MM.1S (cell line): ENCODE data around the gene MYLK4.

ENCODE experiments used
- DNase-seq: peaks from one replicate; pipeline ENCODE4 v3.0.0-alpha.2; 2015
- H2AFZ ChIP-seq: fragments of 300-600 bp; sonication (generic); 2 replicates; pipeline ENCODE4 v1.6.0; 2016; ENCODE audit warnings: antibody characterized with exemption, low read length
- H3F3A ChIP-seq: fragments of 300-600 bp; sonication (generic); 2 replicates; pipeline ENCODE4 v1.6.1; 2016; ENCODE audit warnings: mild to moderate bottlenecking, antibody characterized with exemption, low read length, moderate library complexity, mixed read lengths; ENCODE audit not compliant: insufficient read depth
- H3K27ac ChIP-seq: fragments of 300-600 bp; sonication (generic); 2 replicates; pipeline ENCODE4 v1.5.1; 2016; ENCODE audit warnings: mild to moderate bottlenecking, low read length
- H3K27me3 ChIP-seq: fragments of 300-600 bp; sonication (generic); replicated peaks from 2 replicates; pipeline ENCODE4 v1.6.0; 2016; ENCODE audit warnings: low read length; ENCODE audit not compliant: insufficient read depth
- H3K36me3 ChIP-seq: fragments of 300-600 bp; sonication (generic); replicated peaks from 2 replicates; pipeline ENCODE4 v1.6.1; 2016; ENCODE audit warnings: mild to moderate bottlenecking, low read length, mixed read lengths; ENCODE audit not compliant: insufficient read depth
- H3K4me1 ChIP-seq: fragments of 300-600 bp; sonication (generic); 2 replicates; pipeline ENCODE4 v1.6.1; 2016; ENCODE audit warnings: low read length, mixed read lengths
- H3K4me2 ChIP-seq: fragments of 300-600 bp; sonication (generic); 2 replicates; pipeline ENCODE4 v1.6.0; 2016; ENCODE audit warnings: low read depth, low read length
- H3K4me3 ChIP-seq: fragments of 300-600 bp; sonication (generic); 2 replicates; pipeline ENCODE4 v1.5.1; 2016; ENCODE audit warnings: low read length, mixed read lengths
- H3K79me2 ChIP-seq: fragments of 300-600 bp; sonication (generic); 2 replicates; pipeline ENCODE4 v1.6.1; 2016; ENCODE audit warnings: mixed run types, low read length, mixed read lengths
- H3K9ac ChIP-seq: fragments of 300-600 bp; sonication (generic); 2 replicates; pipeline ENCODE4 v1.6.1; 2016; ENCODE audit warnings: low read length, mixed read lengths
- H3K9me2 ChIP-seq: fragments of 300-600 bp; sonication (generic); replicated peaks from 2 replicates; pipeline ENCODE4 v1.6.1; 2016; ENCODE audit warnings: mild to moderate bottlenecking, low read length, mixed read lengths; ENCODE audit not compliant: insufficient read depth
- H3K9me3 ChIP-seq: fragments of 300-600 bp; sonication (generic); replicated peaks from 2 replicates; pipeline ENCODE4 v1.6.1; 2016; ENCODE audit warnings: mild to moderate bottlenecking, low read length, mixed read lengths; ENCODE audit not compliant: insufficient read depth
- H4K20me1 ChIP-seq: fragments of 300-600 bp; sonication (generic); 2 replicates; pipeline ENCODE4 v1.6.1; 2016; ENCODE audit warnings: mild to moderate bottlenecking, low read length, moderate library complexity, mixed read lengths; ENCODE audit not compliant: insufficient read depth
- EZH2 ChIP-seq: fragments of 300-600 bp; sonication (generic); optimal IDR thresholded peaks from 2 replicates; pipeline ENCODE3; 2017; ENCODE audit warnings: low read depth, mild to moderate bottlenecking, antibody characterized with exemption, low read length, mixed read lengths
- EZH2phosphoT487 ChIP-seq: fragments of 300-600 bp; sonication (generic); IDR thresholded peaks from 2 replicates; pipeline ENCODE4 v1.6.1; 2018; ENCODE audit warnings: antibody characterized with exemption, low read length
- TF ChIP-seq, protein P1 (sequence below): fragments of 300-600 bp; sonication (generic); IDR thresholded peaks from 2 replicates; pipeline ENCODE4 v1.5.1; 2016; ENCODE audit warnings: antibody characterized with exemption, low read length, mixed read lengths

Gene MYLK4

DNA sequence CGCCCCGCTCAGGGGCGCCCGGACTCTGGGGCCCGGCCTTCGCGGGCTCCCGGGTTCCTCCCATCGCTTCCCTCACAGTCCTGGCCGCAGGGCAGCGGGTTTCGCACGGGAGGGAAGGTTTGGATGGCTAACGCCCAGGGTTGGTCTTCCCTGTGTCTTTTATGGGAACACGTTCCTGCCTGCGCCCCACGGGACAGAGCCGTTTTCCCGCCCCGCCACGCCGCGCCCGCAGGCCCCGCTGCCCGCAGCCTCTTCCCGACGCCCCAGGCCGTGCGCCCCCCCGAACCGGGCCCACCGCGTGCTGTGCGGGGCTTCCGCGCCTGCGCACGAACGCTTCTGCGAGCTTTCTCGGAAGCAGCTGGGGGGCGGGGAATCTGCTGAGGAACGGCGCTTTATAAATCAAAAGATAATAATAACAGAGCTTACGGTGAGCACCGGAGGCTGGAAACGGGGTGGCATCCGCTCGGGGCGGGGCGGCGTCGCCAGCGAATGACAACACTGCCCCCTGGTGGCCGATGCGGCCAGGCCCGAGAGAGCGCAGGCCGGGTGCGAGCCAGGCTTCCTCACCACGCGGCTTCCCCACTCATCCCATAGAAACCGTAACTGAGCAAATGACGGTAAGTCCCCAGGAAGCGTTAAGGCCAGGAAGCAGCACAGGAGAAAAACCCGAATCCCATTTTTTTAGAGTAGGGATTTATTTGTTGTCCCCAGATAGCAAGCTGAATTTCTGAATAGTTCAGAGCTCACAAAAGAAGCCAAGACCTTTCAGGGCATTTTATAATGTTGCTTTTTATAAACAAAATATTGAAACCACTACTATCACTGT is 116.4 kb downstream of the MYLK4 start:
- H3K9ac ChIP-seq, result no peak overlapping the region
- peaks cover 97% of the 10 kb centered on the region for H3K27me3 ChIP-seq
- TF ChIP-seq, protein P1, sequence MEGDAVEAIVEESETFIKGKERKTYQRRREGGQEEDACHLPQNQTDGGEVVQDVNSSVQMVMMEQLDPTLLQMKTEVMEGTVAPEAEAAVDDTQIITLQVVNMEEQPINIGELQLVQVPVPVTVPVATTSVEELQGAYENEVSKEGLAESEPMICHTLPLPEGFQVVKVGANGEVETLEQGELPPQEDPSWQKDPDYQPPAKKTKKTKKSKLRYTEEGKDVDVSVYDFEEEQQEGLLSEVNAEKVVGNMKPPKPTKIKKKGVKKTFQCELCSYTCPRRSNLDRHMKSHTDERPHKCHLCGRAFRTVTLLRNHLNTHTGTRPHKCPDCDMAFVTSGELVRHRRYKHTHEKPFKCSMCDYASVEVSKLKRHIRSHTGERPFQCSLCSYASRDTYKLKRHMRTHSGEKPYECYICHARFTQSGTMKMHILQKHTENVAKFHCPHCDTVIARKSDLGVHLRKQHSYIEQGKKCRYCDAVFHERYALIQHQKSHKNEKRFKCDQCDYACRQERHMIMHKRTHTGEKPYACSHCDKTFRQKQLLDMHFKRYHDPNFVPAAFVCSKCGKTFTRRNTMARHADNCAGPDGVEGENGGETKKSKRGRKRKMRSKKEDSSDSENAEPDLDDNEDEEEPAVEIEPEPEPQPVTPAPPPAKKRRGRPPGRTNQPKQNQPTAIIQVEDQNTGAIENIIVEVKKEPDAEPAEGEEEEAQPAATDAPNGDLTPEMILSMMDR, result peak; percentile 96
- no peak for TF ChIP-seq EZH2
- H3K27ac ChIP-seq, result no peak overlapping the region
- peaks cover 4% of the 10 kb centered on the region; the same call in 1 of the 2 replicates for H3K4me1 ChIP-seq
- peak overlapping the region; percentile 50 for H3K4me3 ChIP-seq
- no peaks in the 10 kb centered on the region for H3K36me3 ChIP-seq
- peak overlapping the region; percentile 58 for H2AFZ ChIP-seq
- H3K9me2 ChIP-seq, result no peaks in the 10 kb centered on the region
- H4K20me1 ChIP-seq, result no peaks in the 10 kb centered on the region; the same call in 1 of the 2 replicates
- no peaks in the 10 kb centered on the region for H3K79me2 ChIP-seq
- peak overlapping the region; percentile 82 for H3K4me2 ChIP-seq
- DNase-seq, result peak; percentile 56
- no peaks in the 10 kb centered on the region for H3F3A ChIP-seq
- no peaks in the 10 kb centered on the region for H3K9me3 ChIP-seq

DNA sequence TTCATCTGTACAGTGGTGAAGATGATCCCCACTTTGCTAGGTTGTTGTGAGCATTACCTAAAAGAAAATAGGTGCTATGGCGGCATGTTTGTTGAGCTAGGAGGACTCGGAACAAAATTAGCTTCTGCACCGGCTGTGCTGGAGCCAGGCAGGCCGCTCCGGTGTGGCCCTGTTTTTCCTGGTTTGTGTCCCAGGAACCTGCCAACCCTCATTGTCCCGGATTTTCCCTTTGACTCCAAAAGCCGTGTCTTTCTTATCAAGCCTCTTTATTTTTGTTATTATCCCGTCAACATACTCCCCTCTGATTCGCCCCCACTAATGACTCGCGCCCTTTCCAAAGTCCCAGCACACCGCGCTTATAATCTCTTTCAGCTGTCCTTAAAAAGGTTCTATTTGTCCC is 117.0 kb downstream of the MYLK4 start:
- no peak for DNase-seq
- peaks cover 4% of the 10 kb centered on the region; the same call in 1 of the 2 replicates for H3K4me1 ChIP-seq
- H3K4me2 ChIP-seq, result peak overlapping the region; percentile 82; the same call in 1 of the 2 replicates
- no peaks in the 10 kb centered on the region for H4K20me1 ChIP-seq
- H3K27me3 ChIP-seq, result peaks cover 92% of the 10 kb centered on the region
- H3K79me2 ChIP-seq, result no peaks in the 10 kb centered on the region
- no peaks in the 10 kb centered on the region for H3K9me3 ChIP-seq
- H3K36me3 ChIP-seq, result no peaks in the 10 kb centered on the region
- no peak overlapping the region for H3K9ac ChIP-seq
- no peak overlapping the region for H3K27ac ChIP-seq
- H2AFZ ChIP-seq, result no peak overlapping the region
- no peaks in the 10 kb centered on the region for H3K9me2 ChIP-seq
- no peak overlapping the region for H3K4me3 ChIP-seq
- TF ChIP-seq EZH2phosphoT487 (no peak), EZH2 (no peak)
- TF ChIP-seq, protein P1, result no peak
- no peaks in the 10 kb centered on the region for H3F3A ChIP-seq

DNA sequence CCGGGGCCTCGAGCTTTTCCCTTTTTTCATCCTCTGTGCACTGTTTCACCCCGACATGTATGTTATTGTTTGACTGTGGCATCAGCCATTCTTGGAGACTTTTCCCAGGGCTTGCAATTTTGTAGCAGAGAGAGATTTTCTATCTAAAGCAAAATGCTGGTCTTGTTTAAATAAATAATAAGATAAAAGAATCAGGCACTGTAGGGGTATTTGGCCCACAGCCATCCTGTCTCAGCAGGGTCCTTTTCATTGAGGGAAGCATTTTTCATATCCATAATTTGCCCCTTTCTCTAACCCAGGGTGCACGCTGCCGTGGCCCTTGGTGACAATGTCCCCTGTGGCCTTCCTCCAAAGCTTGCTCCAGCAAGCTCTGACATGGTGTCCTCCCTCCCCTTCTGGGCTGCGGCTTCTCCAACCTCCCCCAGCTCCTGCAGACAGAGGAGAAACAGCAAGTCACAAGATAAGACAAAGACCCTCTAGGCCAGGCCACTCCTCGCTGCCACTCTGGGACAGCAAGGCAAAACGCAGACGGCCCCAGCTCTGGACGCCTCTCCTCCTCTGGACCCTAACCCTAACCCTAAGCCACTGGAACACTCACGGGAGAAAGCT is 117.6 kb downstream of the MYLK4 start:
- Histone ChIP-seq H3K9ac (no peak overlapping the region), H3K4me2 (no peak overlapping the region)

More for the DNA sequence above, 117.6 kb downstream of the MYLK4 start:
- Histone ChIP-seq H3K79me2 (no peaks in the 10 kb centered on the region), H2AFZ (no peak overlapping the region), H3K9me2 (no peaks in the 10 kb centered on the region), H3K27ac (no peak overlapping the region), H3K27me3 (peaks cover 92% of the 10 kb centered on the region), H4K20me1 (no peaks in the 10 kb centered on the region), H3K4me3 (no peak overlapping the region), H3K36me3 (no peaks in the 10 kb centered on the region), H3K4me1 (peaks cover 4% of the 10 kb centered on the region; the same call in 1 of the 2 replicates), H3F3A (no peaks in the 10 kb centered on the region), H3K9me3 (no peaks in the 10 kb centered on the region)
- no peak for DNase-seq
- TF ChIP-seq EZH2 (no peak), EZH2phosphoT487 (no peak)
- TF ChIP-seq, protein P1, result no peak
